H1 (cell line): ENCODE measurements around the gene NPIPB5.
"Not testable (repeated sequence)": the region's sequence is repeated elsewhere in the genome, so short reads cannot be mapped to it uniquely, and the experiment has no call there.

Source experiments
- ATF2 ChIP-seq: IDR thresholded peaks from 2 replicates; pipeline ENCODE4 v1.6.1; 2012; ENCODE audit warnings: low read length, inconsistent platforms
- ATF3 ChIP-seq: IDR thresholded peaks from 2 replicates; pipeline ENCODE4 v1.6.1; 2011; ENCODE audit warnings: low read depth, mild to moderate bottlenecking, low read length; ENCODE audit not compliant: insufficient read depth
- EZH2 ChIP-seq: fragments of 200-600 bp; sonication (generic); IDR thresholded peaks from 2 replicates; pipeline ENCODE4 v1.7.1; 2012; ENCODE audit warnings: low read depth, mild to moderate bottlenecking, moderate library complexity, low read length, inconsistent platforms; ENCODE audit not compliant: severe bottlenecking
- JUN ChIP-seq: IDR thresholded peaks from 2 replicates; pipeline ENCODE4 v1.6.1; 2011; ENCODE audit warnings: low read depth, mild to moderate bottlenecking, improper control_type of control experiment, low read length
- JUND ChIP-seq: IDR thresholded peaks from 2 replicates; pipeline ENCODE4 v1.6.1; 2011; ENCODE audit warnings: mild to moderate bottlenecking, improper control_type of control experiment, low read length
- MAX ChIP-seq: IDR thresholded peaks from 2 replicates; pipeline ENCODE4 v1.6.1; 2012; ENCODE audit warnings: inconsistent platforms
- POLR2A ChIP-seq, 2 experiments: IDR thresholded peaks; 1 replicate in 1 of 2; 2 replicates in 1 of 2; pipeline ENCODE4 v1.6.1; 2011; ENCODE audit warnings: low read depth in 2 of 2, low read length in 2 of 2, mild to moderate bottlenecking in 2 of 2; ENCODE audit errors: control extremely low read depth in 1 of 2
- POLR2AphosphoS5 ChIP-seq: IDR thresholded peaks from 2 replicates; pipeline ENCODE4 v1.6.1; 2011; ENCODE audit warnings: low read depth, low read length
- RAD21 ChIP-seq, 2 experiments: IDR thresholded peaks in 1 of 2; conservative IDR thresholded peaks in 1 of 2; 2 replicates each; pipeline ENCODE4 v1.6.1; 2011; ENCODE audit warnings: low read depth in 2 of 2, low read length in 2 of 2, improper control_type of control experiment in 1 of 2, inconsistent platforms in 1 of 2, mild to moderate bottlenecking in 1 of 2, moderate library complexity in 1 of 2
- ZNF274 ChIP-seq: IDR thresholded peaks from 2 replicates; pipeline ENCODE4 v1.7.0; 2012; ENCODE audit warnings: low read length, borderline replicate concordance; ENCODE audit errors: extremely low read depth
- TF ChIP-seq, protein P1 (sequence below), 3 experiments: IDR thresholded peaks; 1 replicate in 2 of 3; 2 replicates in 1 of 3; pipeline versions ENCODE4 v1.5.1 to v1.6.1; 2011; ENCODE audit warnings: low read length in 3 of 3, mild to moderate bottlenecking in 3 of 3, inconsistent platforms in 2 of 3, low read depth in 1 of 3, moderate library complexity in 1 of 3; ENCODE audit not compliant: insufficient read depth in 1 of 3; ENCODE audit errors: control extremely low read depth in 1 of 3

DNA sequence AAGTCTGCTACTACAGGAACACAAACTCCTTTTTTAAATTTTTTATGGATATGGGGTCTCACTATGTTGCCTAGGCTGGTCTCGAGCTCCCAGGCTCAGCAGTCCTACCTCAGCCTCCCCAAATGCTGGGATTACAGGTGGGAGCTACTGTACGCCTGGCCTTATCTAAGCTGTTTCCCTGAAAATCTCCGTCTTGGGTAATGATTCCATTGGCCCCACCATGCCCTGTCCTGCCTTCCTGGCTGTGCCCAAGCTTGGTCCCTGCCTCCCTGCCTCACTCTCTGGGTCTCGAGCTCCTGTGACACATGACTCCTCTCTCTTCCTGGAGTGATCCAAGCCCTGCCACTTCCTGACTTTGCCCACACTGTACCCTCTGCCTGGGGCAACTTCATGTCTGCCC, 27.3 kb downstream of the NPIPB5 start:
- TF ChIP-seq, protein P1, sequence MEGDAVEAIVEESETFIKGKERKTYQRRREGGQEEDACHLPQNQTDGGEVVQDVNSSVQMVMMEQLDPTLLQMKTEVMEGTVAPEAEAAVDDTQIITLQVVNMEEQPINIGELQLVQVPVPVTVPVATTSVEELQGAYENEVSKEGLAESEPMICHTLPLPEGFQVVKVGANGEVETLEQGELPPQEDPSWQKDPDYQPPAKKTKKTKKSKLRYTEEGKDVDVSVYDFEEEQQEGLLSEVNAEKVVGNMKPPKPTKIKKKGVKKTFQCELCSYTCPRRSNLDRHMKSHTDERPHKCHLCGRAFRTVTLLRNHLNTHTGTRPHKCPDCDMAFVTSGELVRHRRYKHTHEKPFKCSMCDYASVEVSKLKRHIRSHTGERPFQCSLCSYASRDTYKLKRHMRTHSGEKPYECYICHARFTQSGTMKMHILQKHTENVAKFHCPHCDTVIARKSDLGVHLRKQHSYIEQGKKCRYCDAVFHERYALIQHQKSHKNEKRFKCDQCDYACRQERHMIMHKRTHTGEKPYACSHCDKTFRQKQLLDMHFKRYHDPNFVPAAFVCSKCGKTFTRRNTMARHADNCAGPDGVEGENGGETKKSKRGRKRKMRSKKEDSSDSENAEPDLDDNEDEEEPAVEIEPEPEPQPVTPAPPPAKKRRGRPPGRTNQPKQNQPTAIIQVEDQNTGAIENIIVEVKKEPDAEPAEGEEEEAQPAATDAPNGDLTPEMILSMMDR (IDR thresholded peaks at IDR 0.05; ENCODE audit: control extremely low read depth in 1 of 3, insufficient read depth in 1 of 3, low read depth in 1 of 3, low read length in 3 of 3), result not testable (repeated sequence)
- TF ChIP-seq EZH2; JUND; ZNF274; POLR2A (IDR thresholded peaks at IDR 0.05; ENCODE audit: control extremely low read depth in 1 of 2, low read depth in 2 of 2, low read length in 2 of 2); MAX; ATF2; ATF3; RAD21 (IDR thresholded peaks at IDR 0.05 in 1 of 2, conservative IDR thresholded peaks at IDR 0.05 in 1 of 2; ENCODE audit: low read depth in 2 of 2, low read length in 2 of 2); JUN; POLR2AphosphoS5: not testable (repeated sequence)
